ENCODE data around the gene CPLANE2.
A peak's percentile ranks its signal among the peaks of the same experiment; 100 is the strongest.
"Not testable (repeated sequence)": the region's sequence is repeated elsewhere in the genome, so short reads cannot be mapped to it uniquely, and the experiment has no call there.

The CPLANE2 gene

DNA sequence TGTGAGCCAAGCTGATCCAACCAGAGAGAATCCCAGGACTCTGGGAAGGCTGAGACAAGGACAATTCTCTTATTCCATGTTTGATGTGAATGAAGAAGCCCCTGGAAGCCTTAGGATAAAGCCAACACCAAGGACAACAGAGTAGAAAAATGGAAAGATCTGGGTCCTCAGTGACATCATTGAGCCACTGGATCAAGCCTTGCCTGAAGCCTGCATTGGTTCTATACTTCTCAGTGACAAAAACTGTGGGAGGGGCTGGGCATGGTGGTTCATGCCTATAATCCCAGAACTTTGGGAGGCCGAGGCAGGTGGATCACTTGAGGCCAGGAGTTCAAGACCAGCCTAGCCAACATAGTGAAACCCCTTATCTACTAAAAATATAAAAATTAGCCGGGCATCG, 40.1 kb downstream of the CPLANE2 start:
- POLR2A ChIA-PET: no interaction called here
- no peak for TF ChIP-seq ZNF146 (tag by site-specific recombination; IDR thresholded peaks at IDR 0.05)
- no peak for TF ChIP-seq ZNF585B (tag by site-specific recombination; IDR thresholded peaks at IDR 0.05)
- H3K4me3 ChIP-seq (ENCODE audit: low read depth, low read length): no peak overlapping the region
- no peaks in the 10 kb centered on the region for H3K36me3 ChIP-seq (ENCODE audit: control insufficient read depth in 2 of 2, insufficient read depth in 1 of 2, low read length in 2 of 2)
- H3K27ac ChIP-seq (ENCODE audit: extremely low read depth, low read depth, low read length): no peak overlapping the region
- H3K9me3 ChIP-seq (ENCODE audit: control insufficient read depth, insufficient read depth, low read depth, low read length): no peaks in the 10 kb centered on the region
- no peaks in the 10 kb centered on the region for H3K4me1 ChIP-seq (ENCODE audit: control insufficient read depth, insufficient read depth, low read length)
- CTCF ChIA-PET: interaction anchor here (0.7 to 1.4 kb wide), 4 partner anchors 10 to 167 kb away, joined by 3 to 6 read pairs (median 4); no protein-coding TSS in a partner anchor

DNA sequence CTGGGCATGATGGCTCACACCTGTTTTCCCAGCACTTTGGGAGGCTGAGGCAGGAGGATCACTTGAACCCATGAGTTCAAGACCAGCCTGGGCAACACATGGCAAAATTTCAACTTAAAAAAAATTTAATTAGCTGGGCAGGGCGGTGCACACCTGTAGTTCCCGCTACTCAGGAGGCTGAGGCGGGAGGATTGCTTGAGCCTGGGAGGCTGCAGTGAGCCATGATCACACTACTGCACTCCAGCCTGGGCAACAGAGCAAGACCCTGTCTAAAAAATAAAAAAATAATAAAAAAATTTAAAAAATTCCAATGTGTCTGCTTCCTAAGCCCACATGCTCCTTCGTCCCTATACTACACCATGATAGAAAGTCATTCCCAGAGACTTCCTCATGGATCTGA, 40.8 kb downstream of the CPLANE2 start:
- CTCF ChIA-PET: interaction anchor here (0.7 to 1.4 kb wide), 3 partner anchors 8 to 117 kb away, joined by 4 to 6 read pairs (median 4); no protein-coding TSS in a partner anchor
- POLR2A ChIA-PET; H3K4me1 ChIP-seq (ENCODE audit: control insufficient read depth, insufficient read depth, low read length); H3K36me3 ChIP-seq (ENCODE audit: control insufficient read depth in 2 of 2, insufficient read depth in 1 of 2, low read length in 2 of 2); H3K27ac ChIP-seq (ENCODE audit: extremely low read depth, low read depth, low read length); H3K9me3 ChIP-seq (ENCODE audit: control insufficient read depth, insufficient read depth, low read depth, low read length); H3K4me3 ChIP-seq (ENCODE audit: low read depth, low read length): not testable (repeated sequence)
- 0 out of 2 replicates have a peak, but pooled peaks have one; percentile 34 for TF ChIP-seq ZNF121 (tag by site-specific recombination; IDR thresholded peaks at IDR 0.05)

DNA sequence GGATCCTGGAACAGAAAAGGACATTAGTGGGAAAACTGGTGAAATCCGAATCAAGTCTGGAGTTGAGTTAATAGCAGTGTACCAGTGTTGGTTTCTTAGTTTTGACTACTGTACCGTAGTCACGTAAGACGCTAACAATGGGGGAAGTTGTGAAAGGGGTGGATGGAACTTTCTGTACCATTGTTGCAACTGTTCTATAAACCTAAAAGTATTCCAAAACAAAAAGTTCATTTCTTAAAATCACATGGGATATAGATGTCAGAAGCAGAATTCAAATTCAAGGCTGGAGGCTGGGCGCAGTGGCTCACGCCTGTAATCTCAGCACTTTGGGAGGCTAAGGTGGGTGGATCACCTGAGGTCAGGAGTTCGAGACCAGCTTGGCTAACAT, 41.5 kb downstream of the CPLANE2 start:
- Histone ChIP-seq H3K4me1 (ENCODE audit: control insufficient read depth, insufficient read depth, low read length) (no peaks in the 10 kb centered on the region), H3K9me3 (ENCODE audit: control insufficient read depth, insufficient read depth, low read depth, low read length) (no peaks in the 10 kb centered on the region), H3K27ac (ENCODE audit: extremely low read depth, low read depth, low read length) (no peak overlapping the region), H3K36me3 (ENCODE audit: control insufficient read depth in 2 of 2, insufficient read depth in 1 of 2, low read length in 2 of 2) (no peaks in the 10 kb centered on the region), H3K4me3 (ENCODE audit: low read depth, low read length) (no peak overlapping the region)
- ChIA-PET CTCF (interaction anchor here (1.4 kb wide), 1 partner anchor 9 kb away, joined by 4 read pairs; no protein-coding TSS in a partner anchor), POLR2A (no interaction called here)
- TF ChIP-seq, protein P1, sequence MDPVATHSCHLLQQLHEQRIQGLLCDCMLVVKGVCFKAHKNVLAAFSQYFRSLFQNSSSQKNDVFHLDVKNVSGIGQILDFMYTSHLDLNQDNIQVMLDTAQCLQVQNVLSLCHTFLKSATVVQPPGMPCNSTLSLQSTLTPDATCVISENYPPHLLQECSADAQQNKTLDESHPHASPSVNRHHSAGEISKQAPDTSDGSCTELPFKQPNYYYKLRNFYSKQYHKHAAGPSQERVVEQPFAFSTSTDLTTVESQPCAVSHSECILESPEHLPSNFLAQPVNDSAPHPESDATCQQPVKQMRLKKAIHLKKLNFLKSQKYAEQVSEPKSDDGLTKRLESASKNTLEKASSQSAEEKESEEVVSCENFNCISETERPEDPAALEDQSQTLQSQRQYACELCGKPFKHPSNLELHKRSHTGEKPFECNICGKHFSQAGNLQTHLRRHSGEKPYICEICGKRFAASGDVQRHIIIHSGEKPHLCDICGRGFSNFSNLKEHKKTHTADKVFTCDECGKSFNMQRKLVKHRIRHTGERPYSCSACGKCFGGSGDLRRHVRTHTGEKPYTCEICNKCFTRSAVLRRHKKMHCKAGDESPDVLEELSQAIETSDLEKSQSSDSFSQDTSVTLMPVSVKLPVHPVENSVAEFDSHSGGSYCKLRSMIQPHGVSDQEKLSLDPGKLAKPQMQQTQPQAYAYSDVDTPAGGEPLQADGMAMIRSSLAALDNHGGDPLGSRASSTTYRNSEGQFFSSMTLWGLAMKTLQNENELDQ (tag by site-specific recombination; IDR thresholded peaks at IDR 0.05; ENCODE audit: low read depth): no peak
- TF ChIP-seq KLF8 (tag by site-specific recombination; IDR thresholded peaks at IDR 0.05) (no peak), TCF7L2 (IDR thresholded peaks at IDR 0.05; ENCODE audit: borderline replicate concordance, low read depth, low read length) (no peak), ZNF560 (tag by site-specific recombination; IDR thresholded peaks at IDR 0.05; ENCODE audit: borderline replicate concordance) (no peak), ZNF664 (tag by site-specific recombination; IDR thresholded peaks at IDR 0.05) (no peak), KLF9 (tag by site-specific recombination; IDR thresholded peaks at IDR 0.05; ENCODE audit: low read depth) (no peak), ZNF112 (tag by site-specific recombination; IDR thresholded peaks at IDR 0.05) (no peak)
- TF ChIP-seq, protein P2, sequence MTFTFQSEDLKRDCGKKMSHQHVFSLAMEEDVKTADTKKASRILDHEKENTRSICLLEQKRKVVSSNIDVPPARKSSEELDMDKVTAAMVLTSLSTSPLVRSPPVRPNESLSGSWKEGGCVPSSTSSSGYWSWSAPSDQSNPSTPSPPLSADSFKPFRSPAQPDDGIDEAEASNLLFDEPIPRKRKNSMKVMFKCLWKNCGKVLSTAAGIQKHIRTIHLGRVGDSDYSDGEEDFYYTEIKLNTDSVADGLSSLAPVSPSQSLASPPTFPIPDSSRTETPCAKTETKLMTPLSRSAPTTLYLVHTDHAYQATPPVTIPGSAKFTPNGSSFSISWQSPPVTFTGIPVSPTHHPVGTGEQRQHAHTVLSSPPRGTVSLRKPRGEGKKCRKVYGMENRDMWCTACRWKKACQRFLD (tag by site-specific recombination; IDR thresholded peaks at IDR 0.05): no peak

DNA sequence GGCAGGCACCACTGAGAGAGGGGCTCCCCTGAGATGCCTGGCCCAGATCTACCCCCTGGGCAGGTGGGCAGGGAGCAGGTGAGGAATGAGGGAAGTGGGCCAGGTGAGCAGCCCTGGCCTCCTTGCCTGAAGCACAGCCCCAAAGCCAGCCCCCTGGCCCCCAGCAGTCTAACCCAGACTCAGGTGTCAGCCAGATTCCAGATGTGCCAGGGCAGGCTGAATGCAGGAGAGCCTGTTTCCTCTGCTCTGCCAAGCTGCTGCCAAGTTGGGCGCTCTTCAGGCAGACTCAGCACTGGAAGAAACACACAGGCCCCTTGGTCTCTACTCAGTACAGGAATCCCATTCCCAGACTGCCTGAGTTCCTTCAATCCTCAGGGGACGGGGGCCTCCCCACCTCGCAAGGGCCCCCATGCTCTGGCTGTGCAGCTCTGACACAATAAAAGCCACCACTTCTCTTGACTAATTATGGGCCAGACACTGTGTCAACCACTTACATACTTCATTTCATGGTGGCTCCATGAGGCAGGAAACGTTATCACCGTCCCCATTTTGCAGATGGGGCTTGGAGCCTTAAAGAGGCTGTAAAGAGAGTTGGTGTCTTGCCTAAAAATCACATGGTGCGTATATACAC, 45.0 kb downstream of the CPLANE2 start:
- POLR2A ChIA-PET: no interaction called here
- no peak overlapping the region for H3K27ac ChIP-seq (ENCODE audit: extremely low read depth, low read depth, low read length)
- CTCF ChIA-PET: interaction anchor here (0.6 to 15.1 kb wide), 3 partner anchors 95 to 119 kb away, joined by 3 to 427 read pairs (median 3); no protein-coding TSS in a partner anchor
- no peak overlapping the region for H3K4me3 ChIP-seq (ENCODE audit: low read depth, low read length)
- no peaks in the 10 kb centered on the region for H3K36me3 ChIP-seq (ENCODE audit: control insufficient read depth in 2 of 2, insufficient read depth in 1 of 2, low read length in 2 of 2)
- no peaks in the 10 kb centered on the region for H3K4me1 ChIP-seq (ENCODE audit: control insufficient read depth, insufficient read depth, low read length)
- H3K9me3 ChIP-seq (ENCODE audit: control insufficient read depth, insufficient read depth, low read depth, low read length): no peaks in the 10 kb centered on the region
- TF ChIP-seq ZNF133 (tag by site-specific recombination; IDR thresholded peaks at IDR 0.05) (no peak), ZNF335 (tag by site-specific recombination; conservative IDR thresholded peaks at IDR 0.05) (peak; percentile 59), PATZ1 (tag by site-specific recombination; IDR thresholded peaks at IDR 0.05) (peak; percentile 38; the same call in 1 of the 2 replicates)
